Activated B cell treated with CpG ODN at 0.5 μM for 24 hours (primary cell): ENCODE measurements around the gene ODC1. TPM values are rescaled to one million over a fixed set of nuclear protein-coding genes. Genes with fewer than 3 reads are reported as not detected.

ENCODE experiments used
- ATAC-seq: fragments of 200-7000 bp; cut with Tn5 transposase; one replicate; pipeline ENCODE4 v1.10.0; 2021; ENCODE audit warnings: low read depth, mild to moderate bottlenecking, moderate library complexity
- CTCF ChIA-PET: fragments of 350-600 bp; sonication (Branson Sonifier 250); formaldehyde crosslinking; loops from one replicate; lab custom pipeline; 2021; ENCODE audit warnings: antibody characterized with exemption; lab: Charles Lee
- POLR2A ChIA-PET: fragments of 350-600 bp; sonication (Branson Sonifier 250); formaldehyde crosslinking; loops from one replicate; lab custom pipeline; 2021; ENCODE audit warnings: antibody characterized with exemption; lab: Charles Lee
- DNase-seq: peaks from one replicate; pipeline ENCODE4 v3.0.0; 2022
- H3K27ac Mint-ChIP-seq: one replicate; pipeline ENCODE4 v1.8.0; 2020; ENCODE audit warnings: mixed read lengths
- H3K27me3 Mint-ChIP-seq: one replicate; pipeline ENCODE4 v1.8.0; 2021; ENCODE audit warnings: mixed read lengths
- H3K36me3 Mint-ChIP-seq: one replicate; pipeline ENCODE4 v1.8.0; 2021; ENCODE audit warnings: low read depth, mixed read lengths
- H3K4me1 Mint-ChIP-seq: one replicate; pipeline ENCODE4 v1.8.0; 2021; ENCODE audit warnings: mixed read lengths
- H3K4me3 Mint-ChIP-seq: one replicate; pipeline ENCODE4 v1.8.0; 2020; ENCODE audit warnings: mild to moderate bottlenecking, mixed read lengths
- H3K9me3 Mint-ChIP-seq: one replicate; pipeline ENCODE4 v1.8.0; 2020; ENCODE audit warnings: mixed read lengths
- intact Hi-C: fragments of 100-400 bp; cut with micrococcal nuclease; formaldehyde crosslinking; loops from one replicate; pipeline ENCODE4 v1.15.1; 2024
- total RNA-seq: library from RNA; stranded (reverse); gene quantifications from 2 replicates; pipeline ENCODE4 v1.2.3, GENCODE V29; 2022
- TF ChIP-seq, protein P1 (sequence below): fragments of 200-600 bp; IDR thresholded peaks from one replicate; pipeline ENCODE4 v1.8.0; 2022; ENCODE audit warnings: antibody characterized with exemption, mild to moderate bottlenecking

The ODC1 gene
- 192 and 200 TPM in 2 replicates for total RNA-seq

DNA sequence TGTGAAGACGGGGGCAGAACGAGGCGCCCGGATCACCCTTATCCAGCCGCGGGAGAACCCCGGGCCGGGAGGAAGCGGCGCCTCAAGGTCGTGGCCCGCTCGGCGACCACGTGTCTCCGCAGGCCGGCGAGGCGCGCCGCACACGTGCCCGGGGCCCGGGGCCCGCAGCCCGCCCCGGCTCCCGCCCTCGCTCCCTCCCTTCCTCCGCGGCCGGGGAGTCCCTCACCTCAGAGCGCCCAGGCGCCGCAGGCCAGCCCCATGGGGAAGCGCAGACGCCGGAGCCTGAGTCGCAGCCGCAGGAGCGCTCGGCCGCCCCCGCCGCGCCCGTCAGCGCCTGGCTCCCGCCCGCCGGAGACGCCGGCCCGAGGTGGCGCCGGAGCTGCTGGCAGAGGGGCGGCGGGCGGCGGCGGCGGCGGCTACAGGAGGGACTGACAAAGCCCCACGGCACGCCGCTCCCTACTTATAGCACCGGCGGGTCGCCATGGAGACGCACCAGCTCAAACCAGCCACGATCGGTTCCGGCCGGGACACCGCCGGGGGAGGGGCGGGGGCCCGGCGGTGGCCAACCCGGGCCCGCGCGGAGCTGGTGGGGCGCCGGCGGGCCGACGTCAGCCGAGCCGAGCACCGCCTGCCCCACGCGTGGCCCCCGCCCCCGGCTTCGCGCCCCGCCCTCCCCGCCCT is at the start of gene ODC1:
TSS of gene ODC1 (minus strand) at position 433 of the 681 bp plus-strand sequence. CDS start 3,295 bp downstream, outside the sequence.
- no peaks in the 10 kb centered on the region for H3K27me3 Mint-ChIP-seq
- ATAC-seq (peak; percentile 80), DNase-seq (peak; percentile 98)
- intact Hi-C loops: loop anchor here (1.0 to 10.0 kb wide), 14 partner anchors 38 to 1304 kb away; partner anchors contain the start of genes ADAM17, GRHL1, HPCAL1 and PDIA6
- peaks cover 29% of the 10 kb centered on the region for H3K36me3 Mint-ChIP-seq
- peaks cover 46% of the 10 kb centered on the region for H3K4me1 Mint-ChIP-seq
- ChIA-PET CTCF (interaction anchor here (0.7 to 4.3 kb wide), 3 partner anchors 13 to 74 kb away, joined by 5 to 22 read pairs (median 6); no protein-coding TSS in a partner anchor), POLR2A (interaction anchor here (0.6 to 5.3 kb wide), 24 partner anchors 8 to 817 kb away, joined by 3 to 70 read pairs (median 4); partner anchors contain the start of genes HPCAL1, KLF11, NOL10 and PDIA6)
- H3K4me3 Mint-ChIP-seq: peak within 1 kb of the TSS; percentile 85
- no peaks in the 10 kb centered on the region for H3K9me3 Mint-ChIP-seq
- peak within 1 kb of the TSS; percentile 85 for H3K27ac Mint-ChIP-seq
- TF ChIP-seq, protein P1, sequence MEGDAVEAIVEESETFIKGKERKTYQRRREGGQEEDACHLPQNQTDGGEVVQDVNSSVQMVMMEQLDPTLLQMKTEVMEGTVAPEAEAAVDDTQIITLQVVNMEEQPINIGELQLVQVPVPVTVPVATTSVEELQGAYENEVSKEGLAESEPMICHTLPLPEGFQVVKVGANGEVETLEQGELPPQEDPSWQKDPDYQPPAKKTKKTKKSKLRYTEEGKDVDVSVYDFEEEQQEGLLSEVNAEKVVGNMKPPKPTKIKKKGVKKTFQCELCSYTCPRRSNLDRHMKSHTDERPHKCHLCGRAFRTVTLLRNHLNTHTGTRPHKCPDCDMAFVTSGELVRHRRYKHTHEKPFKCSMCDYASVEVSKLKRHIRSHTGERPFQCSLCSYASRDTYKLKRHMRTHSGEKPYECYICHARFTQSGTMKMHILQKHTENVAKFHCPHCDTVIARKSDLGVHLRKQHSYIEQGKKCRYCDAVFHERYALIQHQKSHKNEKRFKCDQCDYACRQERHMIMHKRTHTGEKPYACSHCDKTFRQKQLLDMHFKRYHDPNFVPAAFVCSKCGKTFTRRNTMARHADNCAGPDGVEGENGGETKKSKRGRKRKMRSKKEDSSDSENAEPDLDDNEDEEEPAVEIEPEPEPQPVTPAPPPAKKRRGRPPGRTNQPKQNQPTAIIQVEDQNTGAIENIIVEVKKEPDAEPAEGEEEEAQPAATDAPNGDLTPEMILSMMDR: no peak

GRCh38 chr2:10497797-10498251 is 49.7 kb upstream of the ODC1 start:
- Mint-ChIP-seq H3K27me3 (peaks cover 22% of the 10 kb centered on the region), H3K9me3 (no peaks in the 10 kb centered on the region), H3K36me3 (no peaks in the 10 kb centered on the region), H3K27ac (no peak overlapping the region), H3K4me3 (no peak overlapping the region), H3K4me1 (peaks cover 15% of the 10 kb centered on the region)
- DNase-seq (no peak), ATAC-seq (no peak)
- intact Hi-C loops: no loop called here
- CTCF ChIA-PET: no interaction called here
- POLR2A ChIA-PET: interaction anchor here (1.3 kb wide), 1 partner anchor 49 kb away, joined by 3 read pairs; no protein-coding TSS in a partner anchor
- TF ChIP-seq, protein P1: no peak

DNA sequence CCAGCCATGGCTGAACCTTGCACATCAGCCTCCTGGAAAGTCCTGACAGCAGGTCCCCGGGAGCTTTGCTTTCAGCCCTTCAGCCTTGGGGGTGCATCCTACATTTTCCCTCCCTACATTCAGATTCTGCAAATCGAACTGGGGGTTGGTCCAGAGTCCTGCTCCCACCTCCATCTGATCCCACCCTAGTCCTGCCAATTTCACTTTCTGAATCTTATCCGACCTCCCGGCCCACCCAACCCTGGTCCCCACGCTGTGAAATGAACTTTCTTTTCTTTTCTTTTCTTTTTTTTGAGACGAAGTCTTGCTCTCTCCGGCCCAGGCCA is 47.8 kb upstream of the ODC1 start:
- TF ChIP-seq, protein P1: no peak
- H3K9me3 Mint-ChIP-seq: no peaks in the 10 kb centered on the region
- no peak for DNase-seq
- peaks cover 13% of the 10 kb centered on the region for H3K27me3 Mint-ChIP-seq
- no peaks in the 10 kb centered on the region for H3K36me3 Mint-ChIP-seq
- ChIA-PET POLR2A (no interaction called here), CTCF (no interaction called here)
- intact Hi-C loops: no loop called here
- no peak overlapping the region for H3K4me3 Mint-ChIP-seq
- H3K4me1 Mint-ChIP-seq: peaks cover 15% of the 10 kb centered on the region
- ATAC-seq: no peak
- H3K27ac Mint-ChIP-seq: no peak overlapping the region

DNA sequence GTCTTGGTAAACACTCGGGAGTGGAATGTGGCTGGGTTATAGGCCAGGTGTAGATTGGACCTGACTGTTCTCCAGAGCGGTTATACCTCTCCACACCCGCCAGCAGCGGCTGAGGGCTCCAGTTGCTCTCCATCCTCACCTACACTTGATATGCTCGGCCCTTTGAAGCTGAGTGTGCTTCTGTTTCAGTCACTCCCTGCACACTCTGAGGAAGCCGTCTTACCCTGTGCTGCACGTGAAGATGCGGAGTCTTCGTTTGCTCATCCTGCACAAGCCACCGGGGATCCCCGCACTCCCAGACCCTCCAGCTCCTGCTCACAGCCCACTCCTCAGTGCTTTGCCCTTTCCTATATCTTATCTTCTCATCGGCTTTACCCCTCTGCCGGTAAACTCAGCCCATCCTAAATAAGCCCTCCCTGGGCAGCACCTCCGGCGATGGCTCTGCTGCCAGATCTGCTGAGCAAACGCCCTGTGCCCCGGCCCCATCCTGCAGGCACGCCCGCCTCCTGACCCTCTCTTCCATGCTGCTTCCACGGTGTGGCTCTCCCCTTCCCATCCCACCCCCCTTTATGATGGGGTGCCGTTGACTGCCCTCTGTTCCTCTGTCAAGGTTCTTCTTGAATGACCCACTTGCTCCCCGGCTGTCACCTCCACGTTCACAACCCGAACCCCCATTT is 47.3 kb upstream of the ODC1 start:
- Mint-ChIP-seq H3K36me3 (no peaks in the 10 kb centered on the region), H3K9me3 (no peaks in the 10 kb centered on the region), H3K4me1 (peaks cover 15% of the 10 kb centered on the region), H3K27me3 (peaks cover 13% of the 10 kb centered on the region), H3K4me3 (no peak overlapping the region), H3K27ac (no peak overlapping the region)
- ChIA-PET POLR2A (no interaction called here), CTCF (no interaction called here)
- ATAC-seq: no peak
- no peak for DNase-seq
- TF ChIP-seq, protein P1: no peak
- intact Hi-C loops: no loop called here
